GM23338 (cell line): Measurements from ENCODE around the gene PAK1. TPM values are rescaled to one million over a fixed set of nuclear protein-coding genes. Genes with fewer than 3 reads are reported as not detected.

Experiments
- ATAC-seq: fragments of 200-7000 bp; cut with Tn5 transposase; 3 replicates; pipeline ENCODE4 v1.9.1; 2020
- DNase-seq: peaks from one replicate; pipeline ENCODE4 v3.0.0-alpha.2; 2015; ENCODE audit warnings: low spot score
- H2AFZ ChIP-seq: fragments of 200-600 bp; sonication (generic); 2 replicates; pipeline ENCODE4 v1.8.0; 2016; ENCODE audit warnings: antibody characterized with exemption, mild to moderate bottlenecking, moderate library complexity
- H3F3A ChIP-seq: fragments of 200-600 bp; sonication (generic); replicated peaks from 2 replicates; pipeline ENCODE4 v1.8.0; 2017; ENCODE audit warnings: antibody characterized with exemption, mixed run types, low read depth
- H3K27ac ChIP-seq: fragments of 200-600 bp; sonication (generic); 2 replicates; pipeline ENCODE4 v1.6.1; 2016; ENCODE audit warnings: low read depth
- H3K27me3 ChIP-seq: fragments of 200-600 bp; sonication (generic); 2 replicates; pipeline ENCODE4 v1.8.0; 2016; ENCODE audit warnings: mild to moderate bottlenecking, mixed run types, moderate library complexity; ENCODE audit not compliant: insufficient read depth
- H3K36me3 ChIP-seq: fragments of 200-600 bp; sonication (generic); 2 replicates; pipeline ENCODE4 v1.8.0; 2016; ENCODE audit warnings: mild to moderate bottlenecking; ENCODE audit not compliant: insufficient read depth
- H3K4me1 ChIP-seq: fragments of 200-600 bp; sonication (generic); 2 replicates; pipeline ENCODE4 v1.8.0; 2016; ENCODE audit warnings: mild to moderate bottlenecking, moderate library complexity; ENCODE audit not compliant: insufficient read depth
- H3K4me2 ChIP-seq: fragments of 200-600 bp; sonication (generic); 2 replicates; pipeline ENCODE4 v1.7.1; 2017; ENCODE audit warnings: mixed run types
- H3K4me3 ChIP-seq: fragments of 200-600 bp; sonication (generic); 2 replicates; pipeline ENCODE4 v1.6.1; 2016; ENCODE audit warnings: mixed run types
- H3K79me2 ChIP-seq: fragments of 200-600 bp; sonication (generic); replicated peaks from 2 replicates; pipeline ENCODE4 v1.8.0; 2017; ENCODE audit warnings: mild to moderate bottlenecking; ENCODE audit not compliant: insufficient read depth
- H3K9me2 ChIP-seq: fragments of 200-600 bp; sonication (generic); 2 replicates; pipeline ENCODE4 v1.8.0; 2017; ENCODE audit not compliant: insufficient read depth
- H4K20me1 ChIP-seq: fragments of 200-600 bp; sonication (generic); replicated peaks from 2 replicates; pipeline ENCODE4 v1.8.0; 2017; ENCODE audit warnings: mild to moderate bottlenecking; ENCODE audit not compliant: insufficient read depth
- H3K27ac Mint-ChIP-seq: 2 replicates; pipeline ENCODE4 v1.8.0; 2020; ENCODE audit warnings: inconsistent platforms, mild to moderate bottlenecking, moderate library complexity, mixed read lengths
- H3K27me3 Mint-ChIP-seq: 3 replicates; pipeline ENCODE4 v1.8.0; 2022; ENCODE audit warnings: low read depth, mild to moderate bottlenecking, moderate library complexity, mixed read lengths, inconsistent platforms; ENCODE audit not compliant: insufficient read depth, poor library complexity
- H3K36me3 Mint-ChIP-seq: 3 replicates; pipeline ENCODE4 v1.8.0; 2021; ENCODE audit warnings: low read depth, mild to moderate bottlenecking, inconsistent platforms, moderate library complexity, mixed read lengths
- H3K4me1 Mint-ChIP-seq: 3 replicates; pipeline ENCODE4 v1.8.0; 2020; ENCODE audit warnings: mild to moderate bottlenecking, inconsistent platforms, mixed read lengths
- H3K4me3 Mint-ChIP-seq: 3 replicates; pipeline ENCODE4 v1.8.0; 2021; ENCODE audit warnings: moderate library complexity, mild to moderate bottlenecking, inconsistent platforms, mixed read lengths
- H3K9me3 Mint-ChIP-seq: 3 replicates; pipeline ENCODE4 v1.8.0; 2020; ENCODE audit warnings: moderate library complexity, mild to moderate bottlenecking, inconsistent platforms, mixed read lengths
- CREB1 ChIP-seq: fragments of 250-450 bp; sonication (Bioruptor Pico); IDR thresholded peaks from 2 replicates; pipeline ENCODE4 v1.5.0; 2020; ENCODE audit warnings: low read depth, mild to moderate bottlenecking, moderate library complexity
- EZH2 ChIP-seq: fragments of 200-600 bp; sonication (generic); IDR thresholded peaks from one replicate; pipeline ENCODE4 v1.8.0; 2017; ENCODE audit warnings: antibody characterized with exemption, mild to moderate bottlenecking, low read depth; ENCODE audit not compliant: unreplicated experiment
- EZH2phosphoT487 ChIP-seq: fragments of 200-600 bp; sonication (generic); IDR thresholded peaks from one replicate; pipeline ENCODE4 v1.8.1; 2018; ENCODE audit warnings: antibody characterized with exemption; ENCODE audit not compliant: unreplicated experiment
- JUNB ChIP-seq: IDR thresholded peaks from one replicate; pipeline ENCODE4 v1.6.1; 2016; ENCODE audit warnings: antibody characterized with exemption; ENCODE audit not compliant: unreplicated experiment
- NANOG ChIP-seq: IDR thresholded peaks from 2 replicates; pipeline ENCODE4 v1.6.1; 2016; ENCODE audit warnings: antibody characterized with exemption, borderline replicate concordance
- POLR2AphosphoS5 ChIP-seq: IDR thresholded peaks from 2 replicates; pipeline ENCODE4 v1.6.1; 2016; ENCODE audit warnings: antibody characterized with exemption, low read depth
- STAT1 ChIP-seq: IDR thresholded peaks from one replicate; pipeline ENCODE4 v1.6.1; 2016; ENCODE audit warnings: antibody characterized with exemption; ENCODE audit not compliant: unreplicated experiment
- ZNF114 ChIP-seq: fragments of 250-450 bp; sonication (Bioruptor Pico); IDR thresholded peaks from 2 replicates; pipeline ENCODE4 v1.5.0; 2020; ENCODE audit warnings: mild to moderate bottlenecking, moderate library complexity
- ZNF331 ChIP-seq: fragments of 250-450 bp; sonication (Bioruptor Pico); IDR thresholded peaks from 2 replicates; pipeline ENCODE4 v1.5.0; 2020; ENCODE audit warnings: low read depth, mild to moderate bottlenecking, moderate library complexity
- polyA plus RNA-seq: library from polyadenylated mRNA; unstranded; fragments of >200 nt; fragmentation: Nextera tagmentation; extraction: Ambion mirVana; gene quantifications from 2 replicates; pipeline ENCODE4 v1.2.1, GENCODE V29; 2016
- total RNA-seq: library from RNA; depleted of rRNA; stranded (reverse); fragments of >200 nt; shearing (Covaris generic); gene quantifications from 2 replicates; pipeline ENCODE4 v1.2.3, GENCODE V29; 2014
- TF ChIP-seq, protein P1 (sequence below), 2 experiments: fragments of 200-600 bp in 1 of 2; sonication (generic) in 1 of 2; conservative IDR thresholded peaks; 2 replicates each; pipeline versions ENCODE4 v1.5.1 to v1.6.1; 2016 to 2017; ENCODE audit warnings: antibody characterized with exemption in 2 of 2, low read depth in 2 of 2, mild to moderate bottlenecking in 2 of 2, moderate library complexity in 1 of 2
- TF ChIP-seq, protein P2 (sequence below): IDR thresholded peaks from 2 replicates; pipeline ENCODE4 v1.6.1; 2016; ENCODE audit warnings: antibody characterized with exemption
- TF ChIP-seq, protein P3 (sequence below): IDR thresholded peaks from one replicate; pipeline ENCODE4 v1.6.1; 2018; ENCODE audit warnings: antibody characterized with exemption; ENCODE audit not compliant: unreplicated experiment
- TF ChIP-seq, protein P4 (sequence below): fragments of 250-450 bp; sonication (Bioruptor Pico); IDR thresholded peaks from 2 replicates; pipeline ENCODE4 v1.5.0; 2020; ENCODE audit warnings: mild to moderate bottlenecking, moderate library complexity

The PAK1 gene
- total and polyA plus RNA-seq, 2 experiments from 2014 or later, result 102 to 175 TPM

DNA sequence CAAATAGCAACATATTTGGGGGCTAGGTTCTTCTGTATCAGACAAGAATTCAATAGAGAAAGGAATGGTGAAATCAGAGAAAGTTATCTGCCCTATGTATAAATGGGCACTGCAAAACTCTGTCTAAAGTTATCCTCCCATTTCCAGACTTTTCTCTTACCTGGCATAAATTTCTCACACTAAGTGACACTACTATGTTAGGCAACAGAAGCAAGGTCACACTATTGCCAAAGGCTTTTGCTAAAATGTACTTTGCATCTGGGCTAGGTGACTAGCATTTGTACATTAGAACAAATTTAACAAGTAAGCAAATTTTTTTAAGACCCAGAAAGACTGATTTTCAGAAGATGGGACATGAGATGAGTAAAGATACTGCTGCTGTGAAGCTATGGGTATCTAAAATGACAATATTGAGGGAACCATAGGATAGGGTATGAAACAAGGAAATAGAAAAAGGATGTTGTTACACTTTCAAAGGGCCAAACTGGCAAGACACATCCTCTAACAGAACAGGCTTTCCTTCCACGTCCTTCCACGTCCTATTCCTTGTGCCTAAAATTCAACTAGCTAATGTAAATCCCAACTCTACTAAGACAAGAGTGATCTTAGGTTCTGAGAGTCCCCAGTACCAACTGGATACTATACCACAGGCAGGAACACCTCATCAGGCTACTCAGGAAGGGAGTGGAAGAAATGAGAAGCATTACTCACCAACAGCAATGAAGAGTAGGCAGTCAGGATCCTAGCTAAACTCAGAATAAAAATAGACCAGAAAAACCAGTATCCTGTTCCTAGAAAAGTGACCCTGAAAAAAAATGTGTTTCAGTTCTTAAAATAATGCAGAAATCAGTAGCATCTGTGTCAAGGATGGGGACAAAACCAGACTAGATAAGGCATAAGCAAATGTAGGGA is 195.0 kb downstream of the PAK1 start:
- H2AFZ ChIP-seq, result no peak overlapping the region
- DNase-seq, result no peak

More for the DNA sequence above, 195.0 kb downstream of the PAK1 start:
- no peak overlapping the region for H3K4me2 ChIP-seq
- H3K36me3 ChIP-seq, result no peaks in the 10 kb centered on the region
- Mint-ChIP-seq H3K9me3 (no peaks in the 10 kb centered on the region), H3K4me1 (no peaks in the 10 kb centered on the region), H3K4me3 (no peak overlapping the region), H3K27ac (no peak overlapping the region), H3K36me3 (no peaks in the 10 kb centered on the region), H3K27me3 (no peaks in the 10 kb centered on the region)
- no peaks in the 10 kb centered on the region for H3F3A ChIP-seq
- H3K27ac ChIP-seq, result no peak overlapping the region
- TF ChIP-seq JUNB (no peak), CREB1 (CRISPR knock-in tag) (no peak), NANOG (no peak), ZNF114 (CRISPR knock-in tag) (no peak), STAT1 (no peak), ZNF331 (CRISPR knock-in tag) (no peak), EZH2phosphoT487 (no peak), POLR2AphosphoS5 (no peak), EZH2 (no peak)
- TF ChIP-seq, protein P1, sequence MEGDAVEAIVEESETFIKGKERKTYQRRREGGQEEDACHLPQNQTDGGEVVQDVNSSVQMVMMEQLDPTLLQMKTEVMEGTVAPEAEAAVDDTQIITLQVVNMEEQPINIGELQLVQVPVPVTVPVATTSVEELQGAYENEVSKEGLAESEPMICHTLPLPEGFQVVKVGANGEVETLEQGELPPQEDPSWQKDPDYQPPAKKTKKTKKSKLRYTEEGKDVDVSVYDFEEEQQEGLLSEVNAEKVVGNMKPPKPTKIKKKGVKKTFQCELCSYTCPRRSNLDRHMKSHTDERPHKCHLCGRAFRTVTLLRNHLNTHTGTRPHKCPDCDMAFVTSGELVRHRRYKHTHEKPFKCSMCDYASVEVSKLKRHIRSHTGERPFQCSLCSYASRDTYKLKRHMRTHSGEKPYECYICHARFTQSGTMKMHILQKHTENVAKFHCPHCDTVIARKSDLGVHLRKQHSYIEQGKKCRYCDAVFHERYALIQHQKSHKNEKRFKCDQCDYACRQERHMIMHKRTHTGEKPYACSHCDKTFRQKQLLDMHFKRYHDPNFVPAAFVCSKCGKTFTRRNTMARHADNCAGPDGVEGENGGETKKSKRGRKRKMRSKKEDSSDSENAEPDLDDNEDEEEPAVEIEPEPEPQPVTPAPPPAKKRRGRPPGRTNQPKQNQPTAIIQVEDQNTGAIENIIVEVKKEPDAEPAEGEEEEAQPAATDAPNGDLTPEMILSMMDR (conservative IDR thresholded peaks at IDR 0.05; ENCODE audit: low read depth in 2 of 2), result no peak
- TF ChIP-seq, protein P2, sequence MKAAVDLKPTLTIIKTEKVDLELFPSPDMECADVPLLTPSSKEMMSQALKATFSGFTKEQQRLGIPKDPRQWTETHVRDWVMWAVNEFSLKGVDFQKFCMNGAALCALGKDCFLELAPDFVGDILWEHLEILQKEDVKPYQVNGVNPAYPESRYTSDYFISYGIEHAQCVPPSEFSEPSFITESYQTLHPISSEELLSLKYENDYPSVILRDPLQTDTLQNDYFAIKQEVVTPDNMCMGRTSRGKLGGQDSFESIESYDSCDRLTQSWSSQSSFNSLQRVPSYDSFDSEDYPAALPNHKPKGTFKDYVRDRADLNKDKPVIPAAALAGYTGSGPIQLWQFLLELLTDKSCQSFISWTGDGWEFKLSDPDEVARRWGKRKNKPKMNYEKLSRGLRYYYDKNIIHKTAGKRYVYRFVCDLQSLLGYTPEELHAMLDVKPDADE, result no peak
- TF ChIP-seq, protein P3, sequence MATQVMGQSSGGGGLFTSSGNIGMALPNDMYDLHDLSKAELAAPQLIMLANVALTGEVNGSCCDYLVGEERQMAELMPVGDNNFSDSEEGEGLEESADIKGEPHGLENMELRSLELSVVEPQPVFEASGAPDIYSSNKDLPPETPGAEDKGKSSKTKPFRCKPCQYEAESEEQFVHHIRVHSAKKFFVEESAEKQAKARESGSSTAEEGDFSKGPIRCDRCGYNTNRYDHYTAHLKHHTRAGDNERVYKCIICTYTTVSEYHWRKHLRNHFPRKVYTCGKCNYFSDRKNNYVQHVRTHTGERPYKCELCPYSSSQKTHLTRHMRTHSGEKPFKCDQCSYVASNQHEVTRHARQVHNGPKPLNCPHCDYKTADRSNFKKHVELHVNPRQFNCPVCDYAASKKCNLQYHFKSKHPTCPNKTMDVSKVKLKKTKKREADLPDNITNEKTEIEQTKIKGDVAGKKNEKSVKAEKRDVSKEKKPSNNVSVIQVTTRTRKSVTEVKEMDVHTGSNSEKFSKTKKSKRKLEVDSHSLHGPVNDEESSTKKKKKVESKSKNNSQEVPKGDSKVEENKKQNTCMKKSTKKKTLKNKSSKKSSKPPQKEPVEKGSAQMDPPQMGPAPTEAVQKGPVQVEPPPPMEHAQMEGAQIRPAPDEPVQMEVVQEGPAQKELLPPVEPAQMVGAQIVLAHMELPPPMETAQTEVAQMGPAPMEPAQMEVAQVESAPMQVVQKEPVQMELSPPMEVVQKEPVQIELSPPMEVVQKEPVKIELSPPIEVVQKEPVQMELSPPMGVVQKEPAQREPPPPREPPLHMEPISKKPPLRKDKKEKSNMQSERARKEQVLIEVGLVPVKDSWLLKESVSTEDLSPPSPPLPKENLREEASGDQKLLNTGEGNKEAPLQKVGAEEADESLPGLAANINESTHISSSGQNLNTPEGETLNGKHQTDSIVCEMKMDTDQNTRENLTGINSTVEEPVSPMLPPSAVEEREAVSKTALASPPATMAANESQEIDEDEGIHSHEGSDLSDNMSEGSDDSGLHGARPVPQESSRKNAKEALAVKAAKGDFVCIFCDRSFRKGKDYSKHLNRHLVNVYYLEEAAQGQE, result no peak
- TF ChIP-seq, protein P4, sequence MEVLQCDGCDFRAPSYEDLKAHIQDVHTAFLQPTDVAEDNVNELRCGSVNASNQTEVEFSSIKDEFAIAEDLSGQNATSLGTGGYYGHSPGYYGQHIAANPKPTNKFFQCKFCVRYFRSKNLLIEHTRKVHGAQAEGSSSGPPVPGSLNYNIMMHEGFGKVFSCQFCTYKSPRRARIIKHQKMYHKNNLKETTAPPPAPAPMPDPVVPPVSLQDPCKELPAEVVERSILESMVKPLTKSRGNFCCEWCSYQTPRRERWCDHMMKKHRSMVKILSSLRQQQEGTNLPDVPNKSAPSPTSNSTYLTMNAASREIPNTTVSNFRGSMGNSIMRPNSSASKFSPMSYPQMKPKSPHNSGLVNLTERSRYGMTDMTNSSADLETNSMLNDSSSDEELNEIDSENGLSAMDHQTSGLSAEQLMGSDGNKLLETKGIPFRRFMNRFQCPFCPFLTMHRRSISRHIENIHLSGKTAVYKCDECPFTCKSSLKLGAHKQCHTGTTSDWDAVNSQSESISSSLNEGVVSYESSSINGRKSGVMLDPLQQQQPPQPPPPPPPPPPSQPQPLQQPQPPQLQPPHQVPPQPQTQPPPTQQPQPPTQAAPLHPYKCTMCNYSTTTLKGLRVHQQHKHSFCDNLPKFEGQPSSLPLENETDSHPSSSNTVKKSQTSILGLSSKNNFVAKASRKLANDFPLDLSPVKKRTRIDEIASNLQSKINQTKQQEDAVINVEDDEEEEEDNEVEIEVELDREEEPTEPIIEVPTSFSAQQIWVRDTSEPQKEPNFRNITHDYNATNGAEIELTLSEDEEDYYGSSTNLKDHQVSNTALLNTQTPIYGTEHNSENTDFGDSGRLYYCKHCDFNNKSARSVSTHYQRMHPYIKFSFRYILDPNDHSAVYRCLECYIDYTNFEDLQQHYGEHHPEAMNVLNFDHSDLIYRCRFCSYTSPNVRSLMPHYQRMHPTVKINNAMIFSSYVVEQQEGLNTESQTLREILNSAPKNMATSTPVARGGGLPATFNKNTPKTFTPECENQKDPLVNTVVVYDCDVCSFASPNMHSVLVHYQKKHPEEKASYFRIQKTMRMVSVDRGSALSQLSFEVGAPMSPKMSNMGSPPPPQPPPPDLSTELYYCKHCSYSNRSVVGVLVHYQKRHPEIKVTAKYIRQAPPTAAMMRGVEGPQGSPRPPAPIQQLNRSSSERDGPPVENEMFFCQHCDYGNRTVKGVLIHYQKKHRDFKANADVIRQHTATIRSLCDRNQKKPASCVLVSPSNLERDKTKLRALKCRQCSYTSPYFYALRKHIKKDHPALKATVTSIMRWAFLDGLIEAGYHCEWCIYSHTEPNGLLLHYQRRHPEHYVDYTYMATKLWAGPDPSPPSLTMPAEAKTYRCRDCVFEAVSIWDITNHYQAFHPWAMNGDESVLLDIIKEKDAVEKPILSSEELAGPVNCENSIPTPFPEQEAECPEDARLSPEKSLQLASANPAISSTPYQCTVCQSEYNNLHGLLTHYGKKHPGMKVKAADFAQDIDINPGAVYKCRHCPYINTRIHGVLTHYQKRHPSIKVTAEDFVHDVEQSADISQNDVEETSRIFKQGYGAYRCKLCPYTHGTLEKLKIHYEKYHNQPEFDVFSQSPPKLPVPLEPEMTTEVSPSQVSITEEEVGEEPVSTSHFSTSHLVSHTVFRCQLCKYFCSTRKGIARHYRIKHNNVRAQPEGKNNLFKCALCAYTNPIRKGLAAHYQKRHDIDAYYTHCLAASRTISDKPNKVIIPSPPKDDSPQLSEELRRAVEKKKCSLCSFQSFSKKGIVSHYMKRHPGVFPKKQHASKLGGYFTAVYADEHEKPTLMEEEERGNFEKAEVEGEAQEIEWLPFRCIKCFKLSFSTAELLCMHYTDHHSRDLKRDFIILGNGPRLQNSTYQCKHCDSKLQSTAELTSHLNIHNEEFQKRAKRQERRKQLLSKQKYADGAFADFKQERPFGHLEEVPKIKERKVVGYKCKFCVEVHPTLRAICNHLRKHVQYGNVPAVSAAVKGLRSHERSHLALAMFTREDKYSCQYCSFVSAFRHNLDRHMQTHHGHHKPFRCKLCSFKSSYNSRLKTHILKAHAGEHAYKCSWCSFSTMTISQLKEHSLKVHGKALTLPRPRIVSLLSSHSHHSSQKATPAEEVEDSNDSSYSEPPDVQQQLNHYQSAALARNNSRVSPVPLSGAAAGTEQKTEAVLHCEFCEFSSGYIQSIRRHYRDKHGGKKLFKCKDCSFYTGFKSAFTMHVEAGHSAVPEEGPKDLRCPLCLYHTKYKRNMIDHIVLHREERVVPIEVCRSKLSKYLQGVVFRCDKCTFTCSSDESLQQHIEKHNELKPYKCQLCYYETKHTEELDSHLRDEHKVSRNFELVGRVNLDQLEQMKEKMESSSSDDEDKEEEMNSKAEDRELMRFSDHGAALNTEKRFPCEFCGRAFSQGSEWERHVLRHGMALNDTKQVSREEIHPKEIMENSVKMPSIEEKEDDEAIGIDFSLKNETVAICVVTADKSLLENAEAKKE (CRISPR knock-in tag), result no peak
- H4K20me1 ChIP-seq, result no peaks in the 10 kb centered on the region
- H3K4me3 ChIP-seq, result no peak overlapping the region
- no peaks in the 10 kb centered on the region for H3K27me3 ChIP-seq
- no peaks in the 10 kb centered on the region for H3K79me2 ChIP-seq
- no peak for ATAC-seq
- H3K9me2 ChIP-seq, result peaks cover 4% of the 10 kb centered on the region; the same call in 1 of the 2 replicates
- H3K4me1 ChIP-seq, result no peaks in the 10 kb centered on the region
